ENCODE measurements around the gene TMA7. TPM values are rescaled to one million over a fixed set of nuclear protein-coding genes. Genes with fewer than 3 reads are reported as not detected.

Gene TMA7
- total RNA-seq (ENCODE audit: low replicate concordance): 472 and 510 TPM in 2 replicates

DNA sequence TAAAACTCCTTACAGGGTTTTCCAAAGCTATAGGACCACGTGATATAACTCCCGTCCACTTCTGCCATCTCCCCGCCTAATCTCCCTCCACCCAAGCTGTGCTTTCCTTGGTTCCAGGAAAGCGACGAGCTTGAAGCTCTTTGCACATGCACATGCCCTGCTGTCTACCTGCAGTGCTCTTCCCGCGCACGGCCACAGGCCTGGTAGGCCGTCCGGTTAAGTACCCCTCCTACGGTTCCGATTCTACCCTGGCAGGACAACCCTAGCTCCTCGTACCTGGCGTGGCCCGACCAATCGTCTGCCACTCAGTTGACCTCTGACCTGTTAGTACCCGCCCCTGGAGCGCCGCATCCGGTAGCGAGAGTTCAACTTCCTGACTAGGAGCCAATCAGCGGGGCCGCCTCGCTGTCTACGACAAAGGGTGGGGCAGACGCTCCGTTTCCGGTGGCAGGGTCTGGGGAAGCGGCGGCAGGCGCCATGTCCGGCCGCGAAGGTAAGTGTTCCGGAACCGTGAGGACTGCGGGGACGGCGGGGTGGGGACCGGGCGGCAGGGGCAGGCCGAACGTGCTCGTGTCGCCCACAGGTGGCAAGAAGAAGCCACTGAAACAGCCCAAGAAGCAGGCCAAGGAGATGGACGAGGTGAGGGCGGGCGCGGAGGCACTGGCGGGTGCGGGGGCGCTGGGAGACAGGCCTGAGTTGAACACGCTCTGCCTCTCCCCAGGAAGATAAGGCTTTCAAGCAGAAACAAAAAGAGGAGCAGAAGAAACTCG is at the start of gene TMA7, which contains the start of gene CCDC51:
TSS of gene TMA7 (plus strand) at position 438 of the 770 bp plus-strand sequence. CDS start at position 478, 40 bp downstream.
TSS of gene CCDC51 (minus strand) at position 300 of the 770 bp plus-strand sequence. CDS start 4,991 bp downstream, outside the sequence.
- H3K4me3 Mint-ChIP-seq: peak within 1 kb of the TSS; percentile 96

DNA sequence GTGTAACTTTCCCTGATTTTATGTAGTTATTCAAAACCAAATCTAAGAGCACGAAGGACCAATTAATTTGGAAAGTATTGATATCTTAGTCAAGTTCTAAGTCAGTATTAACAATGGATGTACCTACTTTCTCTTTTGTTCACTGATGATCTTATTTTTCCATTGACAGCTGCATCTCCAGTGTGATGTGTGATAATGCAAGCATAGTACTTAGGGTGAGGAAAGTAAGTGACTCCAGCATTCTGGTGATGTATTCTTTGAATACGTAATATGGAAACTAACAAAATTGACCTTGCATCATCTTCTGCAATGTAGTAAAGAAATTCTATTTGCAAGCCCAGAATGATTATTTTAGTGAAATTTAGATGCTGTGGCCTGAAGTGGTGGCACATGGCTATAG is 45.7 kb upstream of the TMA7 start:
- Histone ChIP-seq H3K4me2 (no peak overlapping the region), H3K79me2 (ENCODE audit: low read depth) (no peaks in the 10 kb centered on the region), H3K9me3 (ENCODE audit: low read depth) (no peaks in the 10 kb centered on the region), H3K4me1 (no peaks in the 10 kb centered on the region), H4K20me1 (ENCODE audit: low read depth) (no peaks in the 10 kb centered on the region), H3F3A (ENCODE audit: low read depth) (no peaks in the 10 kb centered on the region), H3K4me3 (no peak overlapping the region), H3K9ac (no peak overlapping the region), H3K27me3 (no peaks in the 10 kb centered on the region), H3K27ac (no peak overlapping the region), H3K36me3 (no peaks in the 10 kb centered on the region), H2AFZ (replicated peaks) (no peak overlapping the region)
- Mint-ChIP-seq H3K27me3 (ENCODE audit: insufficient read depth, low read depth) (peaks cover 4% of the 10 kb centered on the region), H3K4me1 (no peaks in the 10 kb centered on the region), H3K36me3 (peaks cover 4% of the 10 kb centered on the region), H3K9me3 (peaks cover 8% of the 10 kb centered on the region), H3K27ac (no peak overlapping the region), H3K4me3 (no peak overlapping the region)
- TF ChIP-seq EZH2phosphoT487 (IDR thresholded peaks at IDR 0.05) (no peak), EZH2 (IDR thresholded peaks at IDR 0.05) (no peak)
- TF ChIP-seq, protein P1, sequence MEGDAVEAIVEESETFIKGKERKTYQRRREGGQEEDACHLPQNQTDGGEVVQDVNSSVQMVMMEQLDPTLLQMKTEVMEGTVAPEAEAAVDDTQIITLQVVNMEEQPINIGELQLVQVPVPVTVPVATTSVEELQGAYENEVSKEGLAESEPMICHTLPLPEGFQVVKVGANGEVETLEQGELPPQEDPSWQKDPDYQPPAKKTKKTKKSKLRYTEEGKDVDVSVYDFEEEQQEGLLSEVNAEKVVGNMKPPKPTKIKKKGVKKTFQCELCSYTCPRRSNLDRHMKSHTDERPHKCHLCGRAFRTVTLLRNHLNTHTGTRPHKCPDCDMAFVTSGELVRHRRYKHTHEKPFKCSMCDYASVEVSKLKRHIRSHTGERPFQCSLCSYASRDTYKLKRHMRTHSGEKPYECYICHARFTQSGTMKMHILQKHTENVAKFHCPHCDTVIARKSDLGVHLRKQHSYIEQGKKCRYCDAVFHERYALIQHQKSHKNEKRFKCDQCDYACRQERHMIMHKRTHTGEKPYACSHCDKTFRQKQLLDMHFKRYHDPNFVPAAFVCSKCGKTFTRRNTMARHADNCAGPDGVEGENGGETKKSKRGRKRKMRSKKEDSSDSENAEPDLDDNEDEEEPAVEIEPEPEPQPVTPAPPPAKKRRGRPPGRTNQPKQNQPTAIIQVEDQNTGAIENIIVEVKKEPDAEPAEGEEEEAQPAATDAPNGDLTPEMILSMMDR (IDR thresholded peaks at IDR 0.05): no peak
- no peak for DNase-seq (ENCODE audit: low spot score)

More for the DNA sequence above, at the start of gene TMA7, which contains the start of gene CCDC51:
- Mint-ChIP-seq H3K9me3 (no peaks in the 10 kb centered on the region), H3K36me3 (peaks cover 7% of the 10 kb centered on the region), H3K27me3 (ENCODE audit: insufficient read depth, low read depth) (no peaks in the 10 kb centered on the region), H3K4me1 (peaks cover 17% of the 10 kb centered on the region), H3K27ac (peak within 1 kb of the TSS; percentile 81)
- Histone ChIP-seq H3F3A (ENCODE audit: low read depth) (peaks cover 61% of the 10 kb centered on the region), H2AFZ (replicated peaks) (peak within 1 kb of the TSS; percentile 59), H3K4me1 (peaks cover 15% of the 10 kb centered on the region), H3K4me3 (peak within 1 kb of the TSS; percentile 71), H3K36me3 (no peaks in the 10 kb centered on the region), H3K9me3 (ENCODE audit: low read depth) (no peaks in the 10 kb centered on the region), H3K27me3 (no peaks in the 10 kb centered on the region), H3K9ac (peak within 1 kb of the TSS; percentile 79), H3K4me2 (peak within 1 kb of the TSS; percentile 94), H3K79me2 (ENCODE audit: low read depth) (peaks cover 57% of the 10 kb centered on the region), H3K27ac (no peak within 1 kb of the TSS), H4K20me1 (ENCODE audit: low read depth) (peaks cover 16% of the 10 kb centered on the region)
- DNase-seq (ENCODE audit: low spot score): peak; percentile 98
- no peak for TF ChIP-seq EZH2phosphoT487 (IDR thresholded peaks at IDR 0.05)

DNA sequence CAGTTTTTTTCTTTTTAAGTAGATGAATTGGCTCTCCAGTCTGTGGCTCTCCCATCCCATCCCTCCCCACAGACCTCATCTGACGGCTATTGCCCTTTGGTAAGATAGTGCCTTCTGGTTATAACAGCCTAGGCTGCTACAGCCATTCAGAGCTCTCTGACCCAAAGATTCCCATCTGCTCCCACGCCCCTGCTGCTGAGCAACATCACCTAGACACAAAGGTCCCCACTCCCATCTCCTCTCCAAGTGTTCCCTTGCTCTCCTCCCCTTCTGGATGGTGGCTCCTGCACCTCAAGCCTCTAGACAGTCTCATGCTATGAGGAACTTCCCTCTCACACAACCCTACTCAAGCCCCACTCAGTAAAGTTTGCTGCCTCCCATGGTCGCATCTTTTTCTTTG is 44.3 kb upstream of the TMA7 start:
- TF ChIP-seq EZH2phosphoT487 (IDR thresholded peaks at IDR 0.05) (no peak), EZH2 (IDR thresholded peaks at IDR 0.05) (no peak)
- TF ChIP-seq, protein P1 (IDR thresholded peaks at IDR 0.05): no peak
- no peak overlapping the region for H3K4me2 ChIP-seq
- no peak overlapping the region for H3K4me3 ChIP-seq
- H3K27me3 ChIP-seq: no peaks in the 10 kb centered on the region
- no peaks in the 10 kb centered on the region for H3K36me3 ChIP-seq
- H3K4me1 Mint-ChIP-seq: no peaks in the 10 kb centered on the region
- H3K36me3 Mint-ChIP-seq: peaks cover 4% of the 10 kb centered on the region
- no peak overlapping the region for H3K27ac Mint-ChIP-seq
- H3K4me3 Mint-ChIP-seq: no peak overlapping the region
- H3K9me3 ChIP-seq (ENCODE audit: low read depth): no peaks in the 10 kb centered on the region
- H2AFZ ChIP-seq (replicated peaks): no peak overlapping the region
- no peaks in the 10 kb centered on the region for H3K79me2 ChIP-seq (ENCODE audit: low read depth)
- H3K4me1 ChIP-seq: no peaks in the 10 kb centered on the region
- H4K20me1 ChIP-seq (ENCODE audit: low read depth): peaks cover 3% of the 10 kb centered on the region
- peaks cover 6% of the 10 kb centered on the region for H3F3A ChIP-seq (ENCODE audit: low read depth)
- no peak for DNase-seq (ENCODE audit: low spot score)
- no peak overlapping the region for H3K27ac ChIP-seq
- peaks cover 6% of the 10 kb centered on the region for H3K27me3 Mint-ChIP-seq (ENCODE audit: insufficient read depth, low read depth)
- H3K9me3 Mint-ChIP-seq: peaks cover 8% of the 10 kb centered on the region
- H3K9ac ChIP-seq: no peak overlapping the region

Measured in neural progenitor cell (in vitro differentiated cells).